HepG2 (cell line): ENCODE measurements around the gene GRAMD1B. TPM values are rescaled to one million over a fixed set of nuclear protein-coding genes. Genes with fewer than 3 reads are reported as not detected.

Experiments
- ATAC-seq: fragments of 200-7000 bp; cut with Tn5 transposase; 3 replicates; pipeline ENCODE4 v1.9.1; 2020; ENCODE audit warnings: mild to moderate bottlenecking, moderate library complexity
- BruUV-seq: library from RNA; stranded (reverse); fragments of 400-500 nt; replicated peaks from 2 replicates; lab custom pipeline; 2021; lab: Mats Ljungman, UMichigan
- CTCF ChIA-PET: fragments of 300-600 bp; formaldehyde crosslinking; extraction: SDS; loops from one replicate; lab custom pipeline; 2021; ENCODE audit warnings: low total read pairs, inconsistent platforms, low intra/inter-chr PET ratio; lab: Yijun Ruan, JAX
- POLR2A ChIA-PET: fragments of 350-600 bp; sonication (Branson Sonifier 250); formaldehyde crosslinking; loops from one replicate; lab custom pipeline; 2020; ENCODE audit warnings: antibody characterized with exemption, inconsistent platforms; lab: Yijun Ruan, JAX
- DNase-seq: peaks from one replicate; pipeline ENCODE4 v3.0.0-alpha.2; 2015; ENCODE audit warnings: low spot score
- FAIRE-seq: peaks from 3 replicates; lab custom pipeline; 2011; peaks lifted over from hg19 to GRCh38; lab: Jason Lieb, UNC
- H2AFZ ChIP-seq: one replicate; pipeline ENCODE4 v1.6.1; 2011; ENCODE audit warnings: low read length, inconsistent platforms
- H3K27ac ChIP-seq: fragments of 300-600 bp; 3 replicates; pipeline ENCODE4 v1.8.0; 2011; ENCODE audit warnings: mixed run types, mild to moderate bottlenecking, mixed read lengths, low read length, inconsistent platforms; ENCODE audit not compliant: insufficient read depth; ENCODE audit errors: extremely low read length
- H3K27me3 ChIP-seq, 2 experiments: fragments of 200-600 bp in 1 of 2; 2 replicates in 1 of 2; 3 replicates in 1 of 2; pipeline versions ENCODE4 v1.6.0 to v1.8.0; 2011; ENCODE audit warnings: low read length in 2 of 2, mild to moderate bottlenecking in 2 of 2, moderate library complexity in 2 of 2, inconsistent platforms in 1 of 2; ENCODE audit not compliant: insufficient read depth in 2 of 2, control insufficient read depth in 1 of 2
- H3K36me3 ChIP-seq, 2 experiments: fragments of 200-600 bp in 1 of 2; replicated peaks in 1 of 2; 2 replicates in 1 of 2; 3 replicates in 1 of 2; pipeline versions ENCODE4 v1.5.1 to v1.8.0; 2011; ENCODE audit warnings: low read length in 2 of 2, inconsistent platforms in 1 of 2; ENCODE audit not compliant: insufficient read depth in 2 of 2, control insufficient read depth in 1 of 2
- H3K4me1 ChIP-seq: 2 replicates; pipeline ENCODE4 v1.5.1; 2012; ENCODE audit warnings: low read length, inconsistent platforms; ENCODE audit not compliant: insufficient read depth
- H3K4me2 ChIP-seq: 2 replicates; pipeline ENCODE4 v1.6.0; 2011; ENCODE audit warnings: low read depth, low read length, inconsistent platforms
- H3K4me3 ChIP-seq, 3 experiments: fragments of 200-600 bp in 1 of 3; sonication (generic), shearing (Covaris generic) in 1 of 3; replicated peaks in 1 of 3; 2 replicates each; pipeline ENCODE4 v1.5.1; 2011 to 2016; ENCODE audit warnings: low read length in 3 of 3, inconsistent platforms in 2 of 3, low read depth in 2 of 3, mild to moderate bottlenecking in 2 of 3, control low read depth in 1 of 3, mixed read lengths in 1 of 3; ENCODE audit not compliant: insufficient read depth in 1 of 3
- H3K79me2 ChIP-seq: one replicate; pipeline ENCODE4 v1.6.1; 2011; ENCODE audit warnings: low read length, inconsistent platforms; ENCODE audit not compliant: insufficient read depth
- H3K9ac ChIP-seq: 2 replicates; pipeline ENCODE4 v1.6.0; 2011; ENCODE audit warnings: mild to moderate bottlenecking, low read depth, low read length, inconsistent platforms; ENCODE audit not compliant: insufficient read depth
- H3K9me3 ChIP-seq: 2 replicates; pipeline ENCODE4 v1.5.1; 2012; ENCODE audit warnings: mild to moderate bottlenecking, low read length
- H4K20me1 ChIP-seq: 2 replicates; pipeline ENCODE4 v1.6.0; 2011; ENCODE audit warnings: inconsistent platforms, mild to moderate bottlenecking, low read length, moderate library complexity; ENCODE audit not compliant: insufficient read depth
- FIP1L1 ChIP-seq: fragments of 200-400 bp; formaldehyde crosslinking; IDR thresholded peaks from 2 replicates; pipeline ENCODE4 v1.6.1; 2018; ENCODE audit warnings: low read depth, mild to moderate bottlenecking, low read length, moderate library complexity, borderline replicate concordance; ENCODE audit not compliant: insufficient read depth
- HMGXB3 ChIP-seq: sonication (generic); formaldehyde crosslinking; IDR thresholded peaks from 2 replicates; pipeline ENCODE4 v1.4.0; 2020; ENCODE audit warnings: missing genetic modification reagents, borderline replicate concordance
- HOXA5 ChIP-seq: sonication (generic); formaldehyde crosslinking; IDR thresholded peaks from 2 replicates; pipeline ENCODE4 v1.4.0; 2020; ENCODE audit warnings: missing genetic modification reagents
- ISL2 ChIP-seq: sonication (generic); formaldehyde crosslinking; IDR thresholded peaks from 2 replicates; pipeline ENCODE4 v1.5.0; 2020; ENCODE audit warnings: missing genetic modification reagents
- KDM5B ChIP-seq: sonication (generic); formaldehyde crosslinking; IDR thresholded peaks from 2 replicates; pipeline ENCODE4 v1.4.0; 2020; ENCODE audit warnings: missing genetic modification reagents, mild to moderate bottlenecking, borderline replicate concordance
- NRL ChIP-seq: sonication (generic); formaldehyde crosslinking; IDR thresholded peaks from 2 replicates; pipeline ENCODE4 v1.5.0; 2020; ENCODE audit warnings: missing genetic modification reagents, mild to moderate bottlenecking, moderate library complexity, borderline replicate concordance
- RAD51 ChIP-seq: fragments of 450-650 bp; IDR thresholded peaks from 2 replicates; pipeline ENCODE4 v1.6.1; 2016; ENCODE audit warnings: borderline replicate concordance
- RBAK ChIP-seq: sonication (generic); formaldehyde crosslinking; IDR thresholded peaks from 2 replicates; pipeline ENCODE4 v1.5.1; 2020; ENCODE audit warnings: mild to moderate bottlenecking, missing genetic modification reagents
- RBM22 ChIP-seq: fragments of 200-400 bp; formaldehyde crosslinking; optimal IDR thresholded peaks from 2 replicates; pipeline ENCODE3; 2017; ENCODE audit warnings: mild to moderate bottlenecking, low read length, moderate library complexity
- SAP130 ChIP-seq: IDR thresholded peaks from 2 replicates; pipeline ENCODE4 v1.6.1; 2016; ENCODE audit warnings: low read depth
- SIN3B ChIP-seq: fragments of 150-350 bp; IDR thresholded peaks from 2 replicates; pipeline ENCODE4 v1.6.1; 2014; ENCODE audit warnings: low read length
- SRSF4 ChIP-seq: fragments of 200-400 bp; formaldehyde crosslinking; IDR thresholded peaks from one replicate; pipeline ENCODE4 v1.6.1; 2018; ENCODE audit warnings: mild to moderate bottlenecking, low read depth, low read length, moderate library complexity; ENCODE audit not compliant: poor library complexity, severe bottlenecking
- TBX2 ChIP-seq: sonication (generic); formaldehyde crosslinking; IDR thresholded peaks from 2 replicates; pipeline ENCODE4 v1.5.0; 2020; ENCODE audit warnings: missing genetic modification reagents, mild to moderate bottlenecking, borderline replicate concordance
- THAP11 ChIP-seq: IDR thresholded peaks from 2 replicates; pipeline ENCODE4 v1.6.1; 2016; ENCODE audit warnings: missing biosample characterization, missing genetic modification reagents
- ZFY ChIP-seq: sonication (generic); formaldehyde crosslinking; IDR thresholded peaks from 2 replicates; pipeline ENCODE4 v1.4.0; 2020; ENCODE audit warnings: missing genetic modification reagents
- ZNF143 ChIP-seq: sonication (generic); formaldehyde crosslinking; IDR thresholded peaks from 2 replicates; pipeline ENCODE4 v1.4.0; 2020; ENCODE audit warnings: missing genetic modification reagents
- ZNF839 ChIP-seq: sonication (generic); formaldehyde crosslinking; IDR thresholded peaks from 2 replicates; pipeline ENCODE4 v1.4.0; 2020; ENCODE audit warnings: missing genetic modification reagents, mild to moderate bottlenecking, borderline replicate concordance
- ZSCAN25 ChIP-seq: sonication (generic); formaldehyde crosslinking; IDR thresholded peaks from 2 replicates; pipeline ENCODE4 v1.8.0; 2022; ENCODE audit warnings: mild to moderate bottlenecking, missing genetic modification reagents
- whole genome bisulfite sequencing: methylation state at CpG from one replicate; pipeline ENCODE4 v1.1.6; 2017; ENCODE audit warnings: low lambda C conversion rate; 5-methylcytosine and 5-hydroxymethylcytosine counted together
- in situ Hi-C: cut with HindIII; loops from 2 replicates; pipeline ENCODE4 v1.10.0; 2017; ENCODE audit warnings: low pct_unique_long_range_greater_than_20kb; ENCODE audit not compliant: extremely low pct_ligation_motif_present
- intact Hi-C: fragments of 100-400 bp; cut with micrococcal nuclease; formaldehyde crosslinking; loops from one replicate; pipeline ENCODE4 v1.10.0; 2022; ENCODE audit not compliant: unreplicated experiment
- polyA plus RNA-seq, 8 experiments: library from polyadenylated mRNA; depleted of rRNA in 3 of 8; stranded (reverse) in 7 of 8; unstranded in 1 of 8; fragments of >200 nt; fragmentation: Illumina TruSeq in 4 of 8; extraction: Trizol in 4 of 8; gene quantifications; 2 replicates each; pipeline versions ENCODE4 v1.2.1 to v1.2.3, GENCODE V29; 2011 to 2016; ENCODE audit warnings: low read depth in 4 of 8, missing spikeins in 1 of 8, mixed read lengths in 1 of 8; ENCODE audit not compliant: insufficient read depth in 1 of 8
- total RNA-seq, 5 experiments: library from RNA; depleted of rRNA; stranded (reverse); fragments of >200 nt; fragmentation: Illumina TruSeq; extraction: Trizol; gene quantifications; 2 replicates each; pipeline ENCODE4 v1.2.3, GENCODE V29; 2016; ENCODE audit warnings: low read depth in 1 of 5
- TF ChIP-seq, protein P1 (sequence below): IDR thresholded peaks from 2 replicates; pipeline ENCODE4 v1.6.1; 2016; ENCODE audit warnings: mild to moderate bottlenecking

GRAMD1B gene
- total and polyA plus RNA-seq, 2 of the 13 experiments (the other 11 are each of a cell fraction or from before 2014, with no cell fraction given): 0.12 TPM; not detected in 1

DNA sequence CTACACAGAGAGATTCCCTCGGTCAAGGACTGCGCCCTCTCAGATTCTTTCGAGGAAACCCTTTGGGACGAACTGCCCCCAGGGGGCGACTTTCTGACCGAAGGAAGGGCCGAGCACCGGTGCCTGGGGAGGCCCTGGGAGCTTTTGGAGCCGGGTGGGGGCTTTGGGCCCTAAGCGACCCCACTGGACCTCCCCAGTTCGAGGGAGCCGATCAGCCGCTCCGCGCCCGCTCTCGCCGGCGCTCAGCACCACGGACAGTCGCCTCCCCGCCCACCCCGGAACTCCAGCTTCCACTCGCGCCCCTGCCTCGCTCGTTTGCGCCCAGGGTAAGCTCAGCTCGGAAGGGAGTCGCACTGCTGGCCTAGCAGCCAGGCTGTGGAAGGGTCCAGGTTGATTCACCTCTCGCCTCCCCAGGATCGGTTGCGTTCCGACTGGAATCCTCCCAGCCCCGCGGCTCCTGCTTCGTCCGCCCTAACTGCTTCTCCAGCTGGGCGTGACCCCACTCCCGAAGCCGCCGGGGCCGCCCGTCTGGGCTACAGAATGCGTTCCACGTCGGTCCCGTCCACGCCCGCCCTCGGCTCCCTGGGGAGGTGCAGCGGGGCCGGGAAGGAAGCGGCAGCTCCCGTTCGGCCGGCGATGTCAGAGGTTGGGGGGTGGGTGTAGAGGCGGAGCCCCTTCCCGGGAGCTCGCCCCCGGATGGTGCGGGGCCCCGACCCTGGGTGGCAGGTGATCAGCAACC lies 223.9 kb downstream of the GRAMD1B start:
- H3K36me3 ChIP-seq: no peaks in the 10 kb centered on the region
- ChIA-PET CTCF (no interaction called here), POLR2A (no interaction called here)
- WGBS: 5% methylated on average over 11 of the region's 64 CpGs
- DNase-seq (no peak), FAIRE-seq (no peak), ATAC-seq (peak; percentile 87)
- no peaks in the 10 kb centered on the region; the same call in 1 of the 2 replicates for H3K4me1 ChIP-seq
- intact Hi-C loops (no loop called here), in situ Hi-C loops (no loop called here)
- H3K79me2 ChIP-seq: no peaks in the 10 kb centered on the region
- peak overlapping the region; percentile 69 for H3K4me2 ChIP-seq
- H2AFZ ChIP-seq: no peak overlapping the region
- H3K9me3 ChIP-seq: no peaks in the 10 kb centered on the region
- H3K27me3 ChIP-seq: peaks cover 3 to 18% of the 10 kb centered on the region in 2 experiments; a peak in 2 of 5 replicates
- no peaks in the 10 kb centered on the region for H4K20me1 ChIP-seq
- H3K27ac ChIP-seq: no peak overlapping the region
- H3K4me3 ChIP-seq: peak overlapping the region; percentile 34 to 66 (median 56); a peak in 4 of 6 replicates
- no TSS peak for BruUV-seq
- H3K9ac ChIP-seq: no peak overlapping the region
- TF ChIP-seq THAP11 (CRISPR knock-in tag) (no peak), SIN3B (no peak), NRL (CRISPR knock-in tag) (peak; percentile 67; the same call in 1 of the 2 replicates), ZNF839 (CRISPR knock-in tag) (no peak), HMGXB3 (CRISPR knock-in tag) (no peak), RBM22 (no peak), HOXA5 (CRISPR knock-in tag) (peak; percentile 46; the same call in 1 of the 2 replicates), FIP1L1 (no peak), ISL2 (CRISPR knock-in tag) (no peak), ZSCAN25 (CRISPR knock-in tag) (no peak), ZNF143 (CRISPR knock-in tag) (no peak), KDM5B (peak; percentile 53; the same call in 1 of the 2 replicates), RAD51 (no peak), SRSF4 (no peak), SAP130 (peak; percentile 66), ZFY (CRISPR knock-in tag) (peak; percentile 35; the same call in 1 of the 2 replicates), TBX2 (CRISPR knock-in tag) (0 out of 2 replicates have a peak, but pooled peaks have one; percentile 14), RBAK (no peak)
- TF ChIP-seq, protein P1, sequence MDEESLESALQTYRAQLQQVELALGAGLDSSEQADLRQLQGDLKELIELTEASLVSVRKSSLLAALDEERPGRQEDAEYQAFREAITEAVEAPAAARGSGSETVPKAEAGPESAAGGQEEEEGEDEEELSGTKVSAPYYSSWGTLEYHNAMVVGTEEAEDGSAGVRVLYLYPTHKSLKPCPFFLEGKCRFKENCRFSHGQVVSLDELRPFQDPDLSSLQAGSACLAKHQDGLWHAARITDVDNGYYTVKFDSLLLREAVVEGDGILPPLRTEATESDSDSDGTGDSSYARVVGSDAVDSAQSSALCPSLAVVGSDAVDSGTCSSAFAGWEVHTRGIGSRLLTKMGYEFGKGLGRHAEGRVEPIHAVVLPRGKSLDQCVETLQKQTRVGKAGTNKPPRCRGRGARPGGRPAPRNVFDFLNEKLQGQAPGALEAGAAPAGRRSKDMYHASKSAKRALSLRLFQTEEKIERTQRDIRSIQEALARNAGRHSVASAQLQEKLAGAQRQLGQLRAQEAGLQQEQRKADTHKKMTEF (CRISPR knock-in tag): no peak
